ENCODE results near the gene GRHL1.

GRHL1 gene

GRCh38 chr2:9985531-9986328 is 34.2 kb downstream of the GRHL1 start:
- DNase-seq (ENCODE audit: insufficient read length, low spot score) (no peak), FAIRE-seq (no peak)
- TF ChIP-seq CTCF (IDR thresholded peaks at IDR 0.05; ENCODE audit: insufficient read depth, missing control alignments) = no peak

DNA sequence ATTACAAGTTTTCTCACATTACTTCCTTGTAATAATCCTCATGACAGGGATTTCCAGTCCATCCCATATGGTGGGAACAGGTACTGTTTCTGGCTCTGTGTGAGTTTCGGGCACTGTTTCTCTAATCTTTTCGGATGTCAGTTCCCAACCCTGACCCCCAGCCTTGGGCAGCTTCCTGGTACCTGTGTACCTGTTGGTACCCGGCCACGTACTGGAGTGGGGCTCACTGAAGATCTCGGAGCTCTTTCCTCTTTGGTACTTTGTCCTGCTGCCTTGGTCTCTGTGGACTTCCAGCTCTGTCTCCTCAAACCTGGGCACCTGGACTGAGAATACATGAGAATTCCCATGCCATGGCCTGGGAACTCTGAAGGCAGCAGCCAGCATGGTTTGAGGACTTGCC is 36.8 kb downstream of the GRHL1 start:
- no peak for FAIRE-seq
- no peak for TF ChIP-seq CTCF (IDR thresholded peaks at IDR 0.05; ENCODE audit: insufficient read depth, missing control alignments)
- no peak for DNase-seq (ENCODE audit: insufficient read length, low spot score)

GRCh38 chr2:9990736-9991135 is 39.2 kb downstream of the GRHL1 start:
- no peak for DNase-seq (ENCODE audit: insufficient read length, low spot score)
- no peak for FAIRE-seq
- TF ChIP-seq CTCF (IDR thresholded peaks at IDR 0.05; ENCODE audit: insufficient read depth, missing control alignments) = no peak

DNA sequence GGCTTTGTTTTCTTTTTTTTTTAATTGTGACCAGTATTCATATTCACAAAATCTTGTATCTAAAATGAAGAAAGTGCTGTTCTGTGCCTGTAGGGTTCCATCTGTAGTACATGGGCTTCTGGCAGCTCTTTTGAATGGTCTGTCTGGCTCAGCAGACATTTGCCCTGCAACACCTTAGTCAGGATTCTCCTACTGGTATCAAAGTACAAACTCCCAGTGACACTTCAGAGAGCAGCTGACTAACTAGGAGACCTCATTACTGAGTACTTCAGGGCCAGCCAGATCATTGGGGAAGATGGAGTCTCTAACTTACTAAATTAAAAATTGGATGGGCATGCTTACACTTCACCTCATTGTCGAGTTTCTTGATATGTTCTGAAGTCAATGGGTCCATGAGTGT is 39.7 kb downstream of the GRHL1 start:
- no peak for TF ChIP-seq CTCF (IDR thresholded peaks at IDR 0.05; ENCODE audit: insufficient read depth, missing control alignments)
- DNase-seq (ENCODE audit: insufficient read length, low spot score) = no peak
- FAIRE-seq = no peak

DNA sequence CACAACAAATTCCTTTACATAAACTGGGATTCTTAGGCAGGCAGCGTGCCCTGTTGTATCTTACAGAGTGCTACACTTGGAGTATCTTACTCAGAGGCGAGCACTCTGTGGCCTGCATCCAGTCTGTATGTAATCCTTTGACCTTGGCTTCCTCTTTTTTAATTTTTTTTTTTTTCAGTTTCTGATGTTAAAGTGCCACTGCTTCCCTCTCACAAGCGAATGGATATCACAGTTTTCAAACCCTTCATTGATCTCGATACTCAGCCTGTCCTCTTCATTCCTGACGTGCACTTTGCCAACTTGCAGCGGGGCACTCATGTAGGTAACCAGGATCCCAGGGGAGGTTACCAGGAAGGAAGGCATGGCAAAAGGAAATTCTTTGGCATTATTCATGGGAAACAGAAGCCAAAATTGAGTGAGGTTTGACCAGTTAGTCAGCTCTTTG is 40.4 kb downstream of the GRHL1 start:
- FAIRE-seq (no peak), DNase-seq (ENCODE audit: insufficient read length, low spot score) (no peak)
- no peak for TF ChIP-seq CTCF (IDR thresholded peaks at IDR 0.05; ENCODE audit: insufficient read depth, missing control alignments)

DNA sequence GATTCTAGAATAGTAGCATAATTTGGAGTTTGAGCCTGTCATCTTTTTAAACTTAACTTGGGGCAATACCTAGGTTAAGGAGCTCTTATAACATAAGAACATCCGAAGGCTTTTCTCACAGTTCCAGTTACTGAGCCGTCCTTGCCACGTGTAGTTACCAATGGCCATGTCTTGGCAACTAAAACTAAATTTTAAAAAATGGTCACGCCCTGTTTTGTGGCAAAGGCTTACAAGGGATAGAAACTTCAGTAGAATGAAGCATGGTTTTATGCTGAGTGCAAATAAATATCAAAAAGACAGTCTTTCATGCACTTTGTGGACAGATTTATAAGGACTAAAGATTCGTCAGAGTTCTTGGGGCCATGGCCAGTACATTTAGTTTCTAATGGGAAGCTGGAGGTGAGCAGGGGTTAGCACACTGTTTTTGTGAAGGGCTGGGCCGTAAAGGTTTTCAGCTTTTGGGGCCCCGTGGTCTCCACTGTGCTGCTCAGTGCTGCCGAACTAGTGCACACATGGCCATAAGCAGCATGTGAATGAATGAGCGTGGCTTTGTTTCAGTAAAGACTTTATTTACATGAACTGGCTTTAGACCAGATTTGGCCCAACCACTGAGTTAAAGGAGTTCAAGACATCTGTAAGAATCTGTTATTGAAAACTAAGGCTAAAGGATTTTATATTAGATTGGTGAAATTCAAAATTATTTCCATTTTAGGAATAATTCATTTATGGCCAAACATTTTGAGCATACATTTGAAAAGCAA is 41.1 kb downstream of the GRHL1 start:
- no peak for DNase-seq (ENCODE audit: insufficient read length, low spot score)
- FAIRE-seq = no peak
- no peak for TF ChIP-seq CTCF (IDR thresholded peaks at IDR 0.05; ENCODE audit: insufficient read depth, missing control alignments)

All from D721Med (cell line).